Heart right ventricle (tissue), 16 donors: ENCODE measurements around the gene TSPAN9. TPM values are rescaled to one million over a fixed set of nuclear protein-coding genes. Genes with fewer than 3 reads are reported as not detected.

Experiments
- ATAC-seq, 8 donors: fragments of 200-7000 bp; cut with Tn5 transposase; one replicate each; pipeline ENCODE4 v1.9.1; 2020; ENCODE audit warnings: mild to moderate bottlenecking in 8 of 8, moderate library complexity in 8 of 8, moderate number of reproducible peaks in 1 of 8
- DNase-seq, 2 donors: peaks; one replicate each; pipeline ENCODE4 v3.0.0-alpha.2; 2020
- H3K27ac ChIP-seq, 10 donors: fragments of 200-600 bp; sonication (generic) in 2 of 10; one replicate each; pipeline versions ENCODE4 v1.5.0 to v1.8.0; 2020 to 2022; ENCODE audit warnings: mild to moderate bottlenecking in 3 of 10
- H3K27me3 ChIP-seq, 7 donors: fragments of 200-600 bp; one replicate each; pipeline ENCODE4 v1.8.0; 2021 to 2022; ENCODE audit warnings: mild to moderate bottlenecking in 2 of 7
- H3K36me3 ChIP-seq, 9 donors: fragments of 200-600 bp; sonication (generic) in 1 of 9; one replicate each; pipeline versions ENCODE4 v1.5.0 to v1.8.0; 2020 to 2022; ENCODE audit warnings: mild to moderate bottlenecking in 2 of 9
- H3K4me1 ChIP-seq, 9 donors: fragments of 200-600 bp; sonication (generic) in 1 of 9; one replicate each; pipeline versions ENCODE4 v1.5.0 to v1.8.0; 2020 to 2022; ENCODE audit warnings: mild to moderate bottlenecking in 4 of 9
- H3K4me3 ChIP-seq, 10 donors: fragments of 200-600 bp; sonication (generic) in 2 of 10; one replicate each; pipeline versions ENCODE4 v1.5.0 to v1.8.0; 2020 to 2022; ENCODE audit warnings: mild to moderate bottlenecking in 7 of 10, moderate library complexity in 2 of 10
- H3K9me3 ChIP-seq, 11 donors: fragments of 200-600 bp in 10 of 11; sonication (generic) in 2 of 11; one replicate each; pipeline versions ENCODE4 v1.5.0 to v1.8.0; 2013 to 2022; ENCODE audit warnings: mild to moderate bottlenecking in 2 of 11, control low read depth in 1 of 11, moderate library complexity in 1 of 11
- WGBS, 2 donors: extraction: QIAGEN DNeasy Blood & Tissue Kit; methylation state at CpG; one replicate each; pipeline ENCODE4 v1.1.7; 2013; ENCODE audit warnings: inconsistent platforms in 1 of 2; 5-methylcytosine and 5-hydroxymethylcytosine counted together
- intact Hi-C, 10 donors: fragments of 100-400 bp; cut with DNase I; formaldehyde crosslinking; loops; one replicate each; pipeline versions ENCODE4 v1.11.1 to v1.14.2; 2022
- polyA plus RNA-seq, 2 donors: library from polyadenylated mRNA; stranded (reverse); fragments of 200-250 nt; gene quantifications; one replicate each; pipeline ENCODE4 v1.2.3, GENCODE V29; 2013
- total RNA-seq, 10 donors: library from RNA; stranded (reverse); fragmentation: NEBNext Ultra II Directional in 3 of 10; extraction: Animal tissue kit (Norgen Biotek cat#: 25700) in 3 of 10; gene quantifications; one replicate each; pipeline versions ENCODE4 v1.2.1 to v1.2.4, GENCODE V29; 2021 to 2023
- TF ChIP-seq, protein P1 (sequence below), 9 donors: fragments of 200-600 bp; sonication (generic) in 2 of 9; IDR thresholded peaks; one replicate each; pipeline versions ENCODE4 v1.5.0 to v1.8.0; 2021 to 2022; ENCODE audit warnings: antibody characterized with exemption in 9 of 9, mild to moderate bottlenecking in 5 of 9, moderate library complexity in 1 of 9
- donor health status: Arrhythmogenic right ventricular cardiomyopathy.
- donor health status: ischemic (EF 13 %, LVEDD 7.1; RV severe dilation, severe dysfunction).
- donor health status: healthy with polysubstance abuse.
- donor health status: DM: no; HTN: yes; CAD: no.
- donor health status: DM: no; HTN: no; CAD: no.
- donor health status: ischemic (EF 25% LVEDD 6.9; RV normal size, moderate dysfunction).
- donor health status: ischemic (EF 25% LVEDD 5.7; RV mildly dilated, moderate dysfunction).
- donor health status: healthy.
- donor health status: DM: yes; HTN: yes; CAD: no.
- donor health status: Ischemic cardiomyopathy.
- donor health status: ischemic (EF 35%, LVEDD 5.7; RV mildly dilated, moderate dysfunction).
- donor health status: nonischemic (EF 11% LVEDD 7.7; RV severe dilation, severe dysfunction).
- donor health status: DM: yes; HTN: yes; CAD: no.
- donor health status: PGD.
- donor health status: ischemic (EF 29% LVEDD 5.4; RV normal size, mild dysfunction).
- donor health status: nonischemic (EF 23%, LVEDD 6.1; RV moderate dilation, normal function).

TSPAN9 gene
- total and polyA plus RNA-seq, 12 donors: 63.0 to 401 (median 251) TPM

GRCh38 chr12:3117144-3117581 is 40.0 kb downstream of the TSPAN9 start:
- H3K9me3 ChIP-seq: no peaks in the 10 kb centered on the region
- H3K27ac ChIP-seq: peak overlapping the region in 9 of 10 donors; percentile 54 to 91 (median 79)
- TF ChIP-seq, protein P1, sequence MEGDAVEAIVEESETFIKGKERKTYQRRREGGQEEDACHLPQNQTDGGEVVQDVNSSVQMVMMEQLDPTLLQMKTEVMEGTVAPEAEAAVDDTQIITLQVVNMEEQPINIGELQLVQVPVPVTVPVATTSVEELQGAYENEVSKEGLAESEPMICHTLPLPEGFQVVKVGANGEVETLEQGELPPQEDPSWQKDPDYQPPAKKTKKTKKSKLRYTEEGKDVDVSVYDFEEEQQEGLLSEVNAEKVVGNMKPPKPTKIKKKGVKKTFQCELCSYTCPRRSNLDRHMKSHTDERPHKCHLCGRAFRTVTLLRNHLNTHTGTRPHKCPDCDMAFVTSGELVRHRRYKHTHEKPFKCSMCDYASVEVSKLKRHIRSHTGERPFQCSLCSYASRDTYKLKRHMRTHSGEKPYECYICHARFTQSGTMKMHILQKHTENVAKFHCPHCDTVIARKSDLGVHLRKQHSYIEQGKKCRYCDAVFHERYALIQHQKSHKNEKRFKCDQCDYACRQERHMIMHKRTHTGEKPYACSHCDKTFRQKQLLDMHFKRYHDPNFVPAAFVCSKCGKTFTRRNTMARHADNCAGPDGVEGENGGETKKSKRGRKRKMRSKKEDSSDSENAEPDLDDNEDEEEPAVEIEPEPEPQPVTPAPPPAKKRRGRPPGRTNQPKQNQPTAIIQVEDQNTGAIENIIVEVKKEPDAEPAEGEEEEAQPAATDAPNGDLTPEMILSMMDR (IDR thresholded peaks at IDR 0.05): no peak
- H3K4me1 ChIP-seq: peaks cover 20 to 75% (median 58%) of the 10 kb centered on the region in 9 donors
- 35 to 48% methylated on average over 10 of the region's 10 CpGs for WGBS, 2 donors
- peak in 1 of 2 donors; percentile 63 for DNase-seq
- H3K36me3 ChIP-seq: peaks cover 0 to 14% (median 0%) of the 10 kb centered on the region in 9 donors
- peak in 7 of 8 donors; percentile 19 to 80 (median 47) for ATAC-seq
- no peaks in the 10 kb centered on the region for H3K27me3 ChIP-seq
- intact Hi-C loops: loop anchor here in 4 of 10 donors (5.0 kb wide), 1 partner anchor 35 kb away; no protein-coding TSS in a partner anchor
- peak overlapping the region in 1 of 10 donors; percentile 8 for H3K4me3 ChIP-seq

DNA sequence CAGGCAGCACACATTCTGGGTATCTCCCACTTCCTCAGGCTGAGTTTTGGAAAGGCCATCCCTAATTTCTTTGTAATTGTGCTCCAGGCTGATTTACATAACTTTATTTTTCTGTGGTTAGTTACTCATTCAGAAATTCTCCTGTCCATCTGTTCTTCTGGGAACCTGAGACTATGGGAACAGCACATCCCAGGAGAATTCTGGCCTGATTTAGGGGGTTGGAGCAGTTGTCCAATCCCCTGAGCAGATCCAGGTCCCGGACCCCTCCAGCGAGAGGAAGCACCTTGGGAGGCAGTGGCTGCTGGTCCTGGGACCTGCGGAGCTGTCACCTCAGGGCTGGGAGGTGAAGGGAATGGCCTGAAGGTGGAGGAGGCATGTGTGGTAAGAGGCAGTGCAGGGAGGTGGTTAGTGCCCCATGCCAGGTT is 40.4 kb downstream of the TSPAN9 start:
- ATAC-seq: no peak
- peaks cover 0 to 10% (median 0%) of the 10 kb centered on the region in 9 donors for H3K36me3 ChIP-seq
- 59 to 64% methylated on average over 3 of the region's 3 CpGs for WGBS, 2 donors
- H3K4me1 ChIP-seq: peaks cover 23 to 80% (median 62%) of the 10 kb centered on the region in 9 donors
- TF ChIP-seq, protein P1 (IDR thresholded peaks at IDR 0.05): no peak
- no peaks in the 10 kb centered on the region for H3K27me3 ChIP-seq
- intact Hi-C loops: loop anchor here in 4 of 10 donors (5.0 kb wide), 1 partner anchor 35 kb away; no protein-coding TSS in a partner anchor
- DNase-seq: no peak
- H3K4me3 ChIP-seq: peak overlapping the region in 1 of 10 donors; percentile 8
- H3K27ac ChIP-seq: peak overlapping the region in 9 of 10 donors; percentile 50 to 91 (median 79)
- H3K9me3 ChIP-seq: no peaks in the 10 kb centered on the region

- Histone ChIP-seq H3K36me3 (no peaks in the 10 kb centered on the region), H3K9me3 (peaks cover 0 to 4% (median 0%) of the 10 kb centered on the region in 11 donors), H3K27me3 (peaks cover 0 to 7% (median 0%) of the 10 kb centered on the region in 7 donors), H3K4me1 (peaks cover 33 to 92% (median 79%) of the 10 kb centered on the region in 9 donors), H3K27ac (peak overlapping the region in 9 of 10 donors; percentile 79 to 90 (median 85)), H3K4me3 (no peak overlapping the region)
- WGBS, 2 donors: 52 to 67% methylated on average over 9 of the region's 9 CpGs
- intact Hi-C loops: loop anchor here in 4 of 10 donors (5.0 kb wide), 1 partner anchor 37 kb away; no protein-coding TSS in a partner anchor
- ATAC-seq (no peak), DNase-seq (no peak)
- TF ChIP-seq, protein P1 (IDR thresholded peaks at IDR 0.05): no peak
These were observed 42.1 kb downstream of the TSPAN9 start for GRCh38 chr12:3119192-3119755.

GRCh38 chr12:3119756-3120601 is 42.8 kb downstream of the TSPAN9 start:
- intact Hi-C loops: loop anchor here in 8 of 10 donors (2.0 to 5.0 kb wide), 5 partner anchors 35 to 163 kb away; partner anchors contain the start of genes TSPAN9 (in 2 of the 8) and TEAD4 (in 1 of the 8)
- ATAC-seq (peak; percentile 32 to 89 (median 72)), DNase-seq (peak; percentile 78 to 80)
- no peak overlapping the region for H3K4me3 ChIP-seq
- peaks cover 33 to 91% (median 81%) of the 10 kb centered on the region in 9 donors for H3K4me1 ChIP-seq
- TF ChIP-seq, protein P1 (IDR thresholded peaks at IDR 0.05): no peak
- H3K27ac ChIP-seq: peak overlapping the region; percentile 38 to 90 (median 84)
- H3K36me3 ChIP-seq: no peaks in the 10 kb centered on the region
- H3K9me3 ChIP-seq: peaks cover 0 to 11% (median 0%) of the 10 kb centered on the region in 11 donors
- H3K27me3 ChIP-seq: peaks cover 0 to 9% (median 0%) of the 10 kb centered on the region in 7 donors
- 23 to 39% methylated on average over 17 of the region's 17 CpGs for WGBS, 2 donors
